ENCODE measurements around the gene SLIT2.

GRCh38 chr4:20252656-20253282, 1.1 kb downstream of the SLIT2 start:
- TF ChIP-seq CTCF (IDR thresholded peaks at IDR 0.05; ENCODE audit: low read length), result no peak
- no peak for TF ChIP-seq EZH2 (IDR thresholded peaks at IDR 0.05; ENCODE audit: borderline replicate concordance, low read length)

Data from OCI-LY1 (cell line).